Glutamatergic neuron (in vitro differentiated cells): Measurements from ENCODE around the gene SWI5. TPM values are rescaled to one million over a fixed set of nuclear protein-coding genes. Genes with fewer than 3 reads are reported as not detected.
A peak's percentile ranks its signal among the peaks of the same experiment; 100 is the strongest.

Experiments
- DNase-seq: peaks from one replicate; pipeline ENCODE4 v3.0.0; 2022
- H3K27ac Mint-ChIP-seq: one replicate; pipeline ENCODE4 v1.8.0; 2020; ENCODE audit warnings: mild to moderate bottlenecking, mixed read lengths, inconsistent platforms; ENCODE audit not compliant: unreplicated experiment
- H3K27me3 Mint-ChIP-seq: one replicate; pipeline ENCODE4 v1.8.0; 2020; ENCODE audit warnings: mild to moderate bottlenecking, moderate library complexity, mixed read lengths, inconsistent platforms; ENCODE audit not compliant: unreplicated experiment
- H3K36me3 Mint-ChIP-seq: one replicate; pipeline ENCODE4 v1.8.0; 2020; ENCODE audit warnings: mild to moderate bottlenecking, mixed read lengths, inconsistent platforms; ENCODE audit not compliant: unreplicated experiment
- H3K4me1 Mint-ChIP-seq: one replicate; pipeline ENCODE4 v1.8.0; 2020; ENCODE audit warnings: mild to moderate bottlenecking, low read depth, mixed read lengths, inconsistent platforms; ENCODE audit not compliant: unreplicated experiment
- H3K4me3 Mint-ChIP-seq: one replicate; pipeline ENCODE4 v1.8.0; 2020; ENCODE audit warnings: mild to moderate bottlenecking, mixed read lengths, inconsistent platforms; ENCODE audit not compliant: unreplicated experiment
- H3K9me3 Mint-ChIP-seq: one replicate; pipeline ENCODE4 v1.8.0; 2020; ENCODE audit warnings: mild to moderate bottlenecking, moderate library complexity, mixed read lengths, inconsistent platforms; ENCODE audit not compliant: unreplicated experiment
- CTCF ChIP-seq: fragments of 200-600 bp; sonication (generic); IDR thresholded peaks from one replicate; pipeline ENCODE4 v1.5.0; 2021; ENCODE audit not compliant: partially characterized antibody, unreplicated experiment
- total RNA-seq: library from RNA; stranded (reverse); fragmentation: NEBNext Ultra II Directional; extraction: Animal tissue kit (Norgen Biotek cat#: 25700); gene quantifications from one replicate; pipeline ENCODE4 v1.2.1, GENCODE V29; 2021; ENCODE audit not compliant: unreplicated experiment

Gene SWI5
- total RNA-seq, 1 donor from 2014 or later = 13.7 TPM

- Mint-ChIP-seq H3K4me1 (no peaks in the 10 kb centered on the region), H3K4me3 (no peak overlapping the region), H3K27ac (no peak overlapping the region), H3K27me3 (peaks cover 5% of the 10 kb centered on the region), H3K36me3 (no peaks in the 10 kb centered on the region), H3K9me3 (peaks cover 12% of the 10 kb centered on the region)
- no peak for TF ChIP-seq CTCF
- DNase-seq = no peak
These were observed 41.6 kb downstream of the SWI5 start for GRCh38 chr9:128317629-128318028.

- peaks cover 3% of the 10 kb centered on the region for H3K27me3 Mint-ChIP-seq
- H3K36me3 Mint-ChIP-seq = no peaks in the 10 kb centered on the region
- H3K4me3 Mint-ChIP-seq = peak overlapping the region; percentile 100
- no peak for TF ChIP-seq CTCF
- no peak overlapping the region for H3K27ac Mint-ChIP-seq
- H3K9me3 Mint-ChIP-seq = peaks cover 12% of the 10 kb centered on the region
- DNase-seq = no peak
- no peaks in the 10 kb centered on the region for H3K4me1 Mint-ChIP-seq
These were observed 45.3 kb downstream of the SWI5 start for GRCh38 chr9:128321343-128321742.

- peak overlapping the region; percentile 99 for H3K27ac Mint-ChIP-seq
- no peaks in the 10 kb centered on the region for H3K36me3 Mint-ChIP-seq
- no peak for DNase-seq
- peaks cover 10% of the 10 kb centered on the region for H3K9me3 Mint-ChIP-seq
- H3K4me3 Mint-ChIP-seq = peak overlapping the region; percentile 100
- TF ChIP-seq CTCF = no peak
- peaks cover 3% of the 10 kb centered on the region for H3K27me3 Mint-ChIP-seq
- no peaks in the 10 kb centered on the region for H3K4me1 Mint-ChIP-seq
These were observed 45.9 kb downstream of the SWI5 start for GRCh38 chr9:128321879-128322403.

- H3K4me3 Mint-ChIP-seq = peak within 1 kb of the TSS; percentile 100
- H3K9me3 Mint-ChIP-seq = peaks cover 10% of the 10 kb centered on the region
- H3K27ac Mint-ChIP-seq = peak within 1 kb of the TSS; percentile 99
- no peak for TF ChIP-seq CTCF
- peak; percentile 93 for DNase-seq
- peaks cover 3% of the 10 kb centered on the region for H3K27me3 Mint-ChIP-seq
- H3K4me1 Mint-ChIP-seq = no peaks in the 10 kb centered on the region
- no peaks in the 10 kb centered on the region for H3K36me3 Mint-ChIP-seq
These were observed 46.5 kb downstream of the SWI5 start, which contains the start of the genes COQ4 and TRUB2 for GRCh38 chr9:128322404-128323211. Gene COQ4 (plus strand): TSS chr9:128322839. CDS start chr9:128322859, 20 bp downstream. Gene TRUB2 (minus strand): TSS chr9:128322447. CDS start chr9:128322408, 39 bp downstream.

- Mint-ChIP-seq H3K4me3 (peak overlapping the region; percentile 100), H3K36me3 (no peaks in the 10 kb centered on the region), H3K27ac (no peak overlapping the region), H3K4me1 (no peaks in the 10 kb centered on the region), H3K27me3 (peaks cover 3% of the 10 kb centered on the region), H3K9me3 (peaks cover 10% of the 10 kb centered on the region)
- no peak for DNase-seq
- TF ChIP-seq CTCF = no peak
These were observed 47.2 kb downstream of the SWI5 start for GRCh38 chr9:128323212-128323730.
